Epithelial cell of proximal tubule (primary cell): ENCODE data around the gene GLT8D2. TPM values are rescaled to one million over a fixed set of nuclear protein-coding genes. Genes with fewer than 3 reads are reported as not detected.

Experiments used
- DNase-seq: peaks from one replicate; pipeline ENCODE4 v3.0.0-alpha.2; 2011; ENCODE audit warnings: low read depth
- H3K4me3 ChIP-seq: 2 replicates; pipeline ENCODE4 v1.5.1; 2011; ENCODE audit warnings: low read depth, mild to moderate bottlenecking, low read length
- total RNA-seq: library from RNA; depleted of rRNA; stranded (reverse); fragments of >200 nt; gene quantifications from 2 replicates; pipeline ENCODE4 v1.2.3, GENCODE V29; 2015
- TF ChIP-seq, protein P1 (sequence below): conservative IDR thresholded peaks from 2 replicates; pipeline ENCODE4 v1.5.1; 2012; ENCODE audit warnings: low read depth, mild to moderate bottlenecking, low read length

The GLT8D2 gene
- total RNA-seq, 1 donor from 2014 or later, result 0.46 TPM

DNA sequence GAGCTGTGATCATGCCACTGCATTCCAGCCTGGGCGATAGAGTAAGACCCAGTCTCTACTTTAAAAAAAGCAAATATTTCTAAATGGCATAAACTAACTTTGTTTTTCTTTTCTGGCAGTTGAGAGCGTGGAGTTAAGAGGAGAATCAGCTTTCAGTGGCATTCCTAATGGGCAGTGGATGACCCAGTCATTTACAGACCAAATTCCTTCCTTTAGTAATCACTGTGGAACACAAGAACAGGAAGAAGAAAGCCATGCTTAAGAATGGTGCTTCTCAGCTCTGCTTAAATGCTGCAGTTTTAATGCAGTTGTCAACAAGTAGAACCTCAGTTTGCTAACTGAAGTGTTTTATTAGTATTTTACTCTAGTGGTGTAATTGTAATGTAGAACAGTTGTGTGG is 63.2 kb downstream of the GLT8D2 start:
- H3K4me3 ChIP-seq, result no peak overlapping the region
- no peak for DNase-seq
- TF ChIP-seq, protein P1, sequence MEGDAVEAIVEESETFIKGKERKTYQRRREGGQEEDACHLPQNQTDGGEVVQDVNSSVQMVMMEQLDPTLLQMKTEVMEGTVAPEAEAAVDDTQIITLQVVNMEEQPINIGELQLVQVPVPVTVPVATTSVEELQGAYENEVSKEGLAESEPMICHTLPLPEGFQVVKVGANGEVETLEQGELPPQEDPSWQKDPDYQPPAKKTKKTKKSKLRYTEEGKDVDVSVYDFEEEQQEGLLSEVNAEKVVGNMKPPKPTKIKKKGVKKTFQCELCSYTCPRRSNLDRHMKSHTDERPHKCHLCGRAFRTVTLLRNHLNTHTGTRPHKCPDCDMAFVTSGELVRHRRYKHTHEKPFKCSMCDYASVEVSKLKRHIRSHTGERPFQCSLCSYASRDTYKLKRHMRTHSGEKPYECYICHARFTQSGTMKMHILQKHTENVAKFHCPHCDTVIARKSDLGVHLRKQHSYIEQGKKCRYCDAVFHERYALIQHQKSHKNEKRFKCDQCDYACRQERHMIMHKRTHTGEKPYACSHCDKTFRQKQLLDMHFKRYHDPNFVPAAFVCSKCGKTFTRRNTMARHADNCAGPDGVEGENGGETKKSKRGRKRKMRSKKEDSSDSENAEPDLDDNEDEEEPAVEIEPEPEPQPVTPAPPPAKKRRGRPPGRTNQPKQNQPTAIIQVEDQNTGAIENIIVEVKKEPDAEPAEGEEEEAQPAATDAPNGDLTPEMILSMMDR, result no peak

DNA sequence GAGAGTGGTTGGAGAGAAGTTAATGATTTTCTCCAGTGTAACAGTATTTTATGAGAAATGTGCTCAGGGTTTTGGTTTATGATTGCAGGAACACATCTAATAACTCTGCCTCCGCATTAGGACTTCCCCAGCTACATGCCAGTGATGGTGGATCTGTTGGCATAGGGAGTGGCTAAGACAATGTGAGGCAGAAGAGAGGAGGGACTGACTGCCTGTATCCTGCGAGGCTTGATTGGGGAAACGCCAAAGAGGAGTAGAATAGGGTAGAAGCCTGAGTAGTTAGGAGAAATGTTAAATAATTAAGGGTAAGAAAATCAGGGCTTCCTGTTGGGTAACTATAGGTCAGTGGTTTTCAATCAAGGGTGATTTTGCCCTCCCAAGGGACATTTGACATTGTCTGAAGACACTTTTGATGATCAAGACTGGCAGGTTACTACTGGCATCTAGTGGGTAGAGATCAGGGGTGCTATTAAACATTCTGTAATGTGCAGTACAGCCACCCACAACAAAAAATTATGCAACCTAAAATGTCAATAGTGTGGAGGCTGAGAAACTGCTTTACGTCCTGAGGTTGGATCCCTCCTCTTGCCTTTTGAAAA is 71.5 kb downstream of the GLT8D2 start:
- no peak for DNase-seq
- TF ChIP-seq, protein P1, result no peak
- H3K4me3 ChIP-seq, result no peak overlapping the region

DNA sequence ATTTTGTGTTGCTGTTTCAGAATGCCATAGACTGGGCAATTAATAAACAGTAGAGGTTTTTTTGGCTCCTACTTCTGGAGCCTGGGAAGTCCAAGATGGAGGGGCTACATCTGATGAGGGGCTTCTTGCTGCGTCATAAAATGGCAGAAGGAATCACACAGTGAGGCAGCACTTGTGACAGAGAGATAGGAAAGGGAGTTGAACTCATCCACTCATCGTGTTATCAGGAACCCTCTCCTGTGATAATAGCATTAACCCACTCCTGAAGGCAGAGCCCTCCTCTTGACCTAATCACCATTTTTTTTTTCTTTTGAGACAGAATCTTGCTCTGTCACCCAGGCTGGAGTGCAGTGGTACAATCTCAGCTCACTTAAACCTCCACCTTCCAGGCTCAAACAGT is 74.6 kb downstream of the GLT8D2 start:
- no peak overlapping the region for H3K4me3 ChIP-seq
- no peak for DNase-seq
- TF ChIP-seq, protein P1, result no peak

DNA sequence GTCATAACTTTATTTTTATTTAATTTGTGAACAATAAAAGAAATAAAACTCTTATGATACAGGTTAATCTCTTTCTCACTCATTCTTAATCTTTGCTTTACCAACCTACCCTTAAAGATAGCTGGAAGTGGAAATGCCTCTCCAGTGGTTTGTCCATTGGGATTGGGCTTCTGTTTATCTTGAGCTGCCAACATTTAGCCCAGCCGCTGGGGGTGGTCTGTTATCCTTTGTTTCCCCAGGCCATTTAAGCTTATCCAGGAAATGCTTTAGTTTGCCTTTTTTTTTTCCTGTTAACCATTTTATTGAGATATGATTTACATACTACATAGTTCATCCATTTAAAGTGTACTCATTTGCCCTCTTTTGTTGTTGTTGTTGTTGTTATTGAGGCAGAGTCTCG is 76.1 kb downstream of the GLT8D2 start:
- TF ChIP-seq, protein P1, result no peak
- no peak overlapping the region for H3K4me3 ChIP-seq
- DNase-seq, result no peak

- DNase-seq, result no peak
- TF ChIP-seq, protein P1, result no peak
- no peak overlapping the region for H3K4me3 ChIP-seq
Observed at GRCh38 chr12:103969391-103969790, 80.6 kb downstream of the GLT8D2 start.

- TF ChIP-seq, protein P1, result no peak
- H3K4me3 ChIP-seq, result peak overlapping the region; percentile 77
- no peak for DNase-seq
Observed at GRCh38 chr12:103966736-103967135, 83.3 kb downstream of the GLT8D2 start.
